Measurements from ENCODE around the gene PTPA. TPM values are rescaled to one million over a fixed set of nuclear protein-coding genes. Genes with fewer than 3 reads are reported as not detected.

PTPA gene
- polyA plus RNA-seq, 3 donors: 11.7 to 38.5 (median 12.4) TPM

DNA sequence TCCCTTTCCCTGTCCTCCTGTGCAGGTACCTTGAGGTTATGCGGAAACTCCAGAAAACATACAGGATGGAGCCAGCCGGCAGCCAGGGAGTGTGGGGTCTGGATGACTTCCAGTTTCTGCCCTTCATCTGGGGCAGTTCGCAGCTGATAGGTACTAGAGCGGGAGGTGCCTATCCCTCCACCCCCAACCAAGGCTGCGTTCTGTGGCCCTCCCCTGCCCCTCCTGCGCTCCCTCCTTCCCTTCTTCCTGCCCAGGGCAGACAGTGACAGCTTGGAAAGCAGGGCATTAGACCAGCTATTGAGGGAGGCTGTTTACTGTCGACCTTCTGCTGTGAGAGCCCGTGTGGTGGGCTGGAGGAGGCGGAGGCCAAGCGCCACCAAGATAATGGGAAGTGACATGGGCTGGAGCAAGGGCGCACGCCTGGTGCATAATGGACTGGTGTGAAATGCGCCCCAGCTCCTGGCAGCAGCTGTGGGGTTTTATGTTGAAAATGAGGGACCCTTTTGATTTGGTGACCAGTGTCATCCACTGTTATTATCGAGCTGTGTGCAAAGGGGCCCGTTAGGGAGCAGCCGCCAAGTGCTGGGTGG, 25.3 kb downstream of the PTPA start:
- Histone ChIP-seq H3K4me3 (replicated peaks in 1 of 3; ENCODE audit: low read depth in 2 of 3, low read length in 3 of 3) (no peak overlapping the region), H3K9me3 (replicated peaks in 1 of 2; ENCODE audit: control insufficient read depth in 1 of 2, insufficient read depth in 1 of 2, low read length in 2 of 2) (no peaks in the 10 kb centered on the region), H3K27me3 (ENCODE audit: control insufficient read depth in 2 of 2, insufficient read depth in 2 of 2, low read length in 2 of 2) (no peaks in the 10 kb centered on the region), H3K27ac (ENCODE audit: low read depth in 1 of 2, low read length in 2 of 2) (no peak overlapping the region), H4K20me1 (ENCODE audit: insufficient read depth, low read length) (no peaks in the 10 kb centered on the region), H3K36me3 (replicated peaks in 1 of 2; ENCODE audit: control insufficient read depth in 1 of 2, insufficient read depth in 2 of 2, low read length in 2 of 2) (peaks cover 52 to 68% of the 10 kb centered on the region in 2 donors), H3K4me1 (ENCODE audit: control insufficient read depth in 1 of 2, insufficient read depth in 2 of 2, low read length in 2 of 2) (peaks cover 24 to 28% of the 10 kb centered on the region in 2 donors), H3K4me2 (replicated peaks; ENCODE audit: extremely low read depth, low read length, poor library complexity, severe bottlenecking) (no peak overlapping the region), H2AFZ (ENCODE audit: insufficient read depth, low read depth, low read length, poor library complexity, severe bottlenecking) (no peak overlapping the region), H3K9ac (ENCODE audit: insufficient read depth, low read length, poor library complexity, severe bottlenecking) (no peak overlapping the region), H3K79me2 (ENCODE audit: insufficient read depth, low read length) (peaks cover 4% of the 10 kb centered on the region)
- no peak for DNase-seq
- peaks cover 54 to 70% of the 10 kb centered on the region in 2 donors for H3K36me3 Mint-ChIP-seq
- H3K4me3 Mint-ChIP-seq: no peak overlapping the region
- TF ChIP-seq, protein P1, sequence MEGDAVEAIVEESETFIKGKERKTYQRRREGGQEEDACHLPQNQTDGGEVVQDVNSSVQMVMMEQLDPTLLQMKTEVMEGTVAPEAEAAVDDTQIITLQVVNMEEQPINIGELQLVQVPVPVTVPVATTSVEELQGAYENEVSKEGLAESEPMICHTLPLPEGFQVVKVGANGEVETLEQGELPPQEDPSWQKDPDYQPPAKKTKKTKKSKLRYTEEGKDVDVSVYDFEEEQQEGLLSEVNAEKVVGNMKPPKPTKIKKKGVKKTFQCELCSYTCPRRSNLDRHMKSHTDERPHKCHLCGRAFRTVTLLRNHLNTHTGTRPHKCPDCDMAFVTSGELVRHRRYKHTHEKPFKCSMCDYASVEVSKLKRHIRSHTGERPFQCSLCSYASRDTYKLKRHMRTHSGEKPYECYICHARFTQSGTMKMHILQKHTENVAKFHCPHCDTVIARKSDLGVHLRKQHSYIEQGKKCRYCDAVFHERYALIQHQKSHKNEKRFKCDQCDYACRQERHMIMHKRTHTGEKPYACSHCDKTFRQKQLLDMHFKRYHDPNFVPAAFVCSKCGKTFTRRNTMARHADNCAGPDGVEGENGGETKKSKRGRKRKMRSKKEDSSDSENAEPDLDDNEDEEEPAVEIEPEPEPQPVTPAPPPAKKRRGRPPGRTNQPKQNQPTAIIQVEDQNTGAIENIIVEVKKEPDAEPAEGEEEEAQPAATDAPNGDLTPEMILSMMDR (IDR thresholded peaks at IDR 0.05): no peak
- 82% methylated on average over 15 of the region's 16 CpGs for WGBS (ENCODE audit: insufficient coverage)
- intact Hi-C loops (cut with micrococcal nuclease): loop anchor here (5.0 to 10.0 kb wide), 3 partner anchors 41 to 648 kb away; partner anchors contain the start of gene IER5L (in 1 of the 2)
- no peaks in the 10 kb centered on the region for H3K27me3 Mint-ChIP-seq (ENCODE audit: low read depth in 3 of 3)
- H3K27ac Mint-ChIP-seq: peak overlapping the region in 1 of 7 donors; percentile 31
- H3K9me3 Mint-ChIP-seq: no peaks in the 10 kb centered on the region
- H3K4me1 Mint-ChIP-seq: peaks cover 27% of the 10 kb centered on the region

DNA sequence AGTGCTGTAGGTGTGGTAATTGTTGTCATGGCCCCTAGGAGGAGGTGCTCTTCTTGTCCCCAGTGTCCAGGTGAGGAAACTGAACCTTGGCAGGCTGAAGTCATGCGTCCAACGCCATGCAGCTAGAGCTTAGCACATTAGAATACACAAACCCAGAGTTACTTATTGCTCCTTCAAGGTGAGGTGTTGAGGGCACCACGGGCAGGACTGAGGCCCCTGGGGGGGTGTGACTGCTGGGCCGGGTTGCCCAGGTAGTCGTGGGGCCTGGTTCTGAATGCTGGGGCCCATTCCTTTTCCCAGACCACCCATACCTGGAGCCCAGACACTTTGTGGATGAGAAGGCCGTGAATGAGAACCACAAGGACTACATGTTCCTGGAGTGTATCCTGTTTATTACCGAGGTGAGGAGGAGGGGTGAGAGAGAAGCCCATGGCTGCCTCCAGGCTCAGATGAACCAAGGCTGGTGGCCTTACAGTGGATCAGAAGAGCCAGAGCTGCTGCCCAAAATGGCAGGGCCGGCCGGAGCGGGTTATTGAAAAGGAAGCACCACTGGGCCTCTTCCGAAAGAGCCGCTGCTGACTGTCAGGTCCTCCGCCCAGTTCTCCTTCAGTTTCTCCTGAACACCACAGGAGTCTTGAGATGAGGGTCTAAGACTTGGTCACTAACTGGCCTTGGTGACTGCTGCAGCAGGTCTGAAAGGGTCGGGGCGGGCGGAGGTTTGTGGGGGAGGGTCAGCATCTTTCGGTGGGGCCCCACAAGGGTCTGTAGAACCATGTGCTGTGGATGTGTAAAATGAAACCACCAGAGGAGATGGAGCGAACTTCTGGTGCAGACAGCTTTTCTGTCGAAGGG, 26.3 kb downstream of the PTPA start:
- Histone ChIP-seq H3K9me3 (replicated peaks in 1 of 2; ENCODE audit: control insufficient read depth in 1 of 2, insufficient read depth in 1 of 2, low read length in 2 of 2) (no peaks in the 10 kb centered on the region), H4K20me1 (ENCODE audit: insufficient read depth, low read length) (no peaks in the 10 kb centered on the region), H3K4me1 (ENCODE audit: control insufficient read depth in 1 of 2, insufficient read depth in 2 of 2, low read length in 2 of 2) (peaks cover 34 to 38% of the 10 kb centered on the region in 2 donors), H3K4me2 (replicated peaks; ENCODE audit: extremely low read depth, low read length, poor library complexity, severe bottlenecking) (no peak overlapping the region), H3K27me3 (ENCODE audit: control insufficient read depth in 2 of 2, insufficient read depth in 2 of 2, low read length in 2 of 2) (no peaks in the 10 kb centered on the region), H3K4me3 (replicated peaks in 1 of 3; ENCODE audit: low read depth in 2 of 3, low read length in 3 of 3) (no peak overlapping the region), H3K27ac (ENCODE audit: low read depth in 1 of 2, low read length in 2 of 2) (no peak overlapping the region), H3K36me3 (replicated peaks in 1 of 2; ENCODE audit: control insufficient read depth in 1 of 2, insufficient read depth in 2 of 2, low read length in 2 of 2) (peaks cover 55 to 65% of the 10 kb centered on the region in 2 donors), H3K9ac (ENCODE audit: insufficient read depth, low read length, poor library complexity, severe bottlenecking) (no peak overlapping the region), H2AFZ (ENCODE audit: insufficient read depth, low read depth, low read length, poor library complexity, severe bottlenecking) (no peak overlapping the region), H3K79me2 (ENCODE audit: insufficient read depth, low read length) (peaks cover 14% of the 10 kb centered on the region)
- DNase-seq: no peak
- H3K27ac Mint-ChIP-seq: peak overlapping the region in 5 of 7 donors; percentile 18 to 53 (median 50)
- H3K9me3 Mint-ChIP-seq: no peaks in the 10 kb centered on the region
- peaks cover 53 to 72% of the 10 kb centered on the region in 2 donors for H3K36me3 Mint-ChIP-seq
- H3K4me1 Mint-ChIP-seq: peaks cover 33% of the 10 kb centered on the region
- intact Hi-C loops (cut with micrococcal nuclease): loop anchor here (5.0 to 10.0 kb wide), 3 partner anchors 40 to 647 kb away; partner anchors contain the start of gene IER5L (in 1 of the 2)
- H3K27me3 Mint-ChIP-seq (ENCODE audit: low read depth in 3 of 3): no peaks in the 10 kb centered on the region
- WGBS (ENCODE audit: insufficient coverage): 86% methylated on average over 10 of the region's 19 CpGs
- H3K4me3 Mint-ChIP-seq: no peak overlapping the region
- TF ChIP-seq, protein P1 (IDR thresholded peaks at IDR 0.05): no peak

All from CD14-positive monocyte (primary cell).